Activated naive CD4-positive, alpha-beta T cell treated with Interleukin-2 at 50 U/mL for 16 hours (primary cell): Measurements from ENCODE around the gene CD93.

ENCODE experiments used
- DNase-seq: peaks from one replicate; pipeline ENCODE4 v3.0.0-alpha.2; 2020

Gene CD93

DNA sequence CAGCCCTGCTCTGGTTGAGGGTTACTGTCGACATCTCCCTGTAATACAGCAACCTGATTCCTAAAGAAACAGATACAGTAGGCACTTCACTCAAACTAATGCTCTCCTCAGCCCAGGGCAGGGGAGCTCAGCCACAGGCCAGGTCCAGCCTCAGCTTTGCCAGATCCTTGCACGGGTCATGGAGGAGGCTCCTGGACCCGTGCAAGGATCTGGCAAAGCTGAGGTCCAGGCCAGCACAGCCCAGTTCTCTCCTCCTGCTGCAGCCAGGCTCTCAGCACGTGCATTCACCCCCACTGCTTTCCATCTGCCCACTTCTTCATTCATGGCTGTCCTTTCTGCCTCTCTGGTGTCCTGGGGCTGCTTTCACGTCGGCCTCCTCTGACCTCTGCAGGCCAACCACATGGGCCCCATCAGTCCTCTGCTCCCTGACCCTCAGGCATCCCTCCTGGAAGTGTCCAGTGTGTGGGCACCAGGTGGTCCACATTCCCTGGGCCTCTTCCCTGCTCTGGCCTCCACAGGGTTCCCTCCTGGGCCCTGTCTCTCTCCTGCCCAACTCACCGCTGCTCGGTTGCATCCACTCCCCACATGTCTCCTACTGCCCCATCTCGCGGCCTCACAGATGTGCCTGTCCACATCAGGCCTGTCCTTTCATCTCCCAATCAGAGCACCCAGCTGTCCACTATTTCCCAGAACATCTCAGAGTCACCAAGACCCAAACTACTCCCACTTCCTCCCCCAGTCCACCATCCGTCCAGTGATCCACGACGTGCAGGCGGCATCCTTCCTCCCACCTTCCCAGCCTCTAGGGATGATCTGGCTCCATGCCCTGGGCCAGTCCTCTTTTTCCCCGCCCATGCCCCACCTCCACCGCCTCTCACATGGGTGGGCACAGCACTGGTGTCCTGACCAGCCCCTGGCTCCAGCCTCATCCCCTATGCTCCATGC lies 11.8 kb upstream of the CD93 start:
- no peak for DNase-seq

DNA sequence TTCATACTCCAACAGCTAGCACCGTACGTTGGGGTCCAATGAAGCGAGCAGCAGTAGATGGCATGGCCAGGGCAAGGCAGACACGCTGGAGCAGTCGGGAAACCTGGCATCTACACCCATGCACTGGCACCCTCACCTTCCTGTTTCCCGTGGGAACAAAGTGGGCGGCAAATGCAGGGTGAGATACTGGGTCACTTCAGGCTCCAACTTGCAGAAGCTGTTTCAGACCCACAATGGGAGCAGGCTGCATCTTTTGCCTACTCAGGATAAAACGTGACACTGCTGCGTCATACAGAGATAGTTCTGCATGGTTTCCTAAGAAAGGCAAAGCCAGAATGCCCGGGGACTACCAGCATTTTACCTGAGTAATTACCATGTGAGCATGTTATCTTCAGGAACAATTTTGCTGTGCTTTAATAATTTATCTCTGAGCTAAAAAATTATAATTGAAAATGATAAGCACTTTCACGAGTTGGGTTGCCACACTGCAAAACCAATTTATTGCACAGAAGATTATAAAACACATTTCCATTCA lies 10.9 kb upstream of the CD93 start:
- DNase-seq, result no peak

DNA sequence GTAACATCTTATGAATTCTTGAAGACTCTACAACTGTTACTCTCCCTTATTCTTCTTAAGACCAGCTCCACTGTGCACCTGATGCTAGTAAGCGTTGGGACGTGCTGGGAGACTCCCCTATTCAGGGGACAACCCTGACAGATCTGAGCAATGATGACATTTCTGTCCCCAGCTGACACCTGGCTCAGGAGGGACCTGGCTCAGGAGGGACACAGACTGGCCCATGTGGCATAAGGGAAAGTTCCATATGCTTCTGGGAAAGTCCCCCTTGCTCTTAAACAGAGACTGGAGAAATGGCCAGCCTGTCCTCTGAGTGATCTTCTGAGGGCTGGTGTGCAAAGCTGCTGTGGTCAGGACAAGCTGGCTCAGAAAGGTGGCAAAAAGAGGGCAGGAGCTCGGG lies 10.0 kb upstream of the CD93 start:
- no peak for DNase-seq

DNA sequence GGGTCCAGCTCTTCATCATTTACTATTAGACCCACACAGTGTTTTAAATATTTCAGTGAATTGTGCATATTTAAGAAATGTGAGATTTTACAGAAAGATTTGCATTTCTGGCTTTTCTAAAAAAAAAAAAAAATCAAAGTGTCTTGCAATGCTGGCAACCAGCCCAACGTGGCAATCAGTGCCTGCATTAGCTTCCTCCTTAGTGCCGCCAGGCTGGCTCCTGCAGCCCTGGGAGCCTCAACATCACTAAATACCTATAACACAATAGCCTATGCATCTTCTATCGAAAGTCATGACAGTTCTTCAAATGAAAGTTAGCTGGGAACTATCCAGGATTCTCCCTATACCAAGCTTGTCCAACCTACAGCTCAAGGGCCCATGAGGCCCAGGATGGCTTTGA lies 9.4 kb upstream of the CD93 start:
- no peak for DNase-seq

DNA sequence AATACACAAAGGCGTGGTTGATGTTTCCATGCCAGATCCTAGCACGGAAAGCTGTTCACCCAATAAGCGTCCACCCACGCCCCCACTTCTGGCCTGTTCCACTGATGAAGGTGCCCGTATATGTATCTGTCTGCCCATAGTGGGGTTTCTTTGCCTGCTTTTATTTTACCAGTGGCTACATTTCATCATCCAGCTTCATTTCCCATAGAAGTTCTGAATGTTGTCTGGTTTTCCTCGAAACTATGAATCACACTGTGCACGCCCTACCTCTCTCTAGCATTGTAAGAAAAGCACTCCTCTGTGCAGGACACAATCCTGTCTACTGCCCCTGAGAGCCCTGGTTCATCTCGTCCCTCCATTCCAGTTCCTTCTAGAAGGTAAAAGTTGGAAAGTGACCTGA lies 8.8 kb upstream of the CD93 start:
- no peak for DNase-seq

DNA sequence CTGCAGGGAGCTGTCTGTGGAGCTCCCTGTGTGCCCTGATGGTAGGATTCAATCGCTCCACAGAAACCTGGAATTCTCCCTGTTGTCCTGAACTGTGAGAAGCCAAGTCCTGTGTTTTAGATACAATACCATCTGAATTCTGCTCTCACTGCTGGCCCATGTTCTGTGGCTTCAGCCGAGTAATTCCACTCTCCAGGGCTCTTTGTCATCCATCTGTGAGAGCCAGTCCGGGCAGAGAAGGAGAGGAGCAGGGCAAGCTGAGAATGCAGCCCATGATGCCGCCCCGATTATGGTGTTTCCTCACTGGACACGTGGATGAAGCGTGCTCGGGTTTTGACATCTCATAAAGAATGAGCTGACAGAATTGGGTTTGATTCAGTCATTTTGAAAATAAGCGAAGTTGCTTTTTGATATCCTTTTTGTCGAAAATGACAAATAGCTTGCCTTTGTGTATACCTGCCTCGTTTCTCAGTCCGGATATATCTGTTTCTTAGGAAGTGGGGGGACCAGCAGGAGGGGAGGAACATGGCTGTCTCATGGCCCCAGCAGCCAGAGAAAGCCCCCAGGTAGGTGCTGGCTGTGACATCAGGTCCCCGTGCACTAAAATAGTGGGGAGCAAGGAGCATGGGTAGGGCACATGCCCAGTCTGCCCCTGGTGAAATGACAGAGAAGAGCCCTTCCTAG lies 8.2 kb upstream of the CD93 start:
- DNase-seq, result no peak

DNA sequence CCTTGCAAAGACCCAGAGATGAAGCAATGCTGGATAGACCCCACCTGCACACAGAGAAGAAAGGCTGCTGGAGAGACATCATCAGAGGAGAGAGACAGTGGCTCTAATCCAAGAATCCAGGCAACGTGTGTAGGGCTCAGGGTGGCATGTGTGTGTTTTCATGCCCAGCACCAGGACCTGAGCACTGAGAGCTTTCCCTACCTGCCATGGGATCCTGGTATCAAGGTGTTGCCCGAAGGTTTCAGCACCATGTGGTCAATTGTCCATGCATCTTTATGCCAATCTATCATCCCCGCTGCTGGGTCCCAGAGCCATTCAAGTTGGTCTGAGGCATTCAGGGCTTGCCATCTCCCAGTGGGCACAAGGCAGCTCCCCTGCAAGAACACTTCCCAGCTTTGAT lies 7.5 kb upstream of the CD93 start:
- no peak for DNase-seq

DNA sequence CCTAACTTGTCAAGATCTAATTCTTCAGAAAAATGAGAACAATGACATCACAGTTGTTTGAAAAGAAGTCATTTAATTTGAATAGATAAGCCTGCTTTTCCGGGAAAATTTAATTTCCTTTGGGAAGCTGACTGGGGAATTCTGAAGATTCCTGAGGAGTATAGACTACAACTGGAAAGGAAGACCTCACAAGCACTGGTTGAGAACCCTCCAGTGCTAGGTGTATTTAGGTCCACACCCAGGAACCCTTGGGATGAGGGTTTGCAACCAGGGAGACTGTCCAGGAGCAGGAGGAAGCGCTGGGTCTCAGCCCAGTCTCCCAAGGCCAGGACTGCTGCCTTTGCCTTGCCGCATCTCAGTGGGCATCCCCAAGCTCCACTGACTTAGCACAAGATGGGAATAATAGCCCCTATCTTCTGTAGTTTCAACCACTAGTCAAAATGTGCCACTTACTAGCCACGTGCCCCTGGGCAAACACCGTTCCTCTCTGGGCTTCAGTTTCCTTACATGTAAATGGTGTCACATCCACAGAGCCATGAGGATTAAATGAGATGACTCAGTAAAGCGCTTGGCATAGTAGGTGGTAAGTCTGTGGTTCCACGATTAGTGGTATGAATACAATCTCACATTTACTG lies 6.9 kb upstream of the CD93 start:
- no peak for DNase-seq

DNA sequence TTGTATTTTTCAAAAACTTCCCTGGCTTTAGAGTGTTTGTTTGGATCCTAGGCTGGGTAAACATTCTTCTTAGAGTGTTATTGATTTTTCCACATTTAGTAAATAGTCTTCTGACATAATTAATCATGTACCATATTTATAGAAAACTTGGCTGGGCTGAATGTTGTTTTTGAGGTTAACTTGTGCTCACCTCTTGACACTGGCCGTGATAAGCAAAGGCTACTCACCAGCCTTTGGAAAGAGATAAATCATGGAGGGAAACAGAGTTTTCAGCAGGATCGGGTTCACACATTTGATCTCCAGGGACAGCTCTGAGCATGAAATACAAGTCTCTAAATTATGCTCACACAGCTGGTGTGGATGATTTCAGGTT lies 6.2 kb upstream of the CD93 start:
- no peak for DNase-seq

DNA sequence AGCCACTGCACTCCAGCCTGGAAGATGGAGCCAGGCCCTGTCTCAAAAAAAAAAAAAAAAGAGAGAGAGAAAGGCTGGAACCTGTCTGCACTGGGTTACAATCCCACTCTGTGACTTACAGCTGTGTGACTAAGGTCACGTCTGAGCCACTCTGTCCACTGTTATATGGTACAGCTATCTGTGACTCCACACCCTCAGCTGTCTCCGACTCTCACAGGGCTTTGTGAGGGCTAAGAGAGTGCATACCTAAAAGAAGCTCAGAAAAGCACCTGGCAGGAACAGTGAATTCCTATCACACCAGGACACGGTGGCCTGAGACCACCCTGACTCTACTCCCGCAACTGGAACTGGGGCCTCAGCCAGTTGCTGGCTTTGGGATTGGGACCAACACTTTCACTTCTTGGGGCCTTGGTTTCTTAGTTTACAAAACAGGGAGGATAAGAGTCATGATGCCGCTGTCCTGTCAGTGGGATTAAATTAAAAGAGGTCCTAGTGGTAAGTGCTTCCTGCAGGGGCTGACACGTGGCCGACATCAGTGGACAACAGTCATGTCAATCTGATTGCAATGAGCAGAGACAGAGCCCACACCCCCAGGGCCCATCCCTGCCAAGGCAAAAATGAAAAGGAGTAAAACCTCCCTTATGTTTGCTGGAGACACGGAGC lies 5.7 kb upstream of the CD93 start:
- DNase-seq, result no peak

GRCh38 chr20:23090878-23091277 lies 4.8 kb upstream of the CD93 start:
- DNase-seq, result no peak

- no peak for DNase-seq
Observed at GRCh38 chr20:23090147-23090546, 4.0 kb upstream of the CD93 start.

DNA sequence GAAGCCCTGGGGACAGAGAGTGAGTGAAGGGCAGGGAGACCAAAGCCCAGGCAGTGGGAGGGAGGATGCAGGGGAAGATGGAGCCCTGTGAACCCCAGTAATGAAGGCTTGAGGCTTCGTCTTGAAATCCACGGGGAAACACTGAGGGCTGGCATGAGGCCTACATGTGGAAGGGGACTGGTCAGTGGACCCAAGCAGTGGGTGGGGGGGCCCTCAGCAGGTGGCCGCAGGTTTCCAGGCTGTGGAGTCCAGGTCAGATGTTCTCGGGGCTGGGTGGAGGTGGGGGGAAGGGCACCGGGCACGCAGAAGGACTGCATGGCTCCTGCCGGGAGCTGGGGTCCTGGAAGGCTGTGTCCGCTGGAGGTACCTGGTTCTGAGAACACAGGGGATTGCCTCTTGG lies 2.7 kb upstream of the CD93 start:
- no peak for DNase-seq

DNA sequence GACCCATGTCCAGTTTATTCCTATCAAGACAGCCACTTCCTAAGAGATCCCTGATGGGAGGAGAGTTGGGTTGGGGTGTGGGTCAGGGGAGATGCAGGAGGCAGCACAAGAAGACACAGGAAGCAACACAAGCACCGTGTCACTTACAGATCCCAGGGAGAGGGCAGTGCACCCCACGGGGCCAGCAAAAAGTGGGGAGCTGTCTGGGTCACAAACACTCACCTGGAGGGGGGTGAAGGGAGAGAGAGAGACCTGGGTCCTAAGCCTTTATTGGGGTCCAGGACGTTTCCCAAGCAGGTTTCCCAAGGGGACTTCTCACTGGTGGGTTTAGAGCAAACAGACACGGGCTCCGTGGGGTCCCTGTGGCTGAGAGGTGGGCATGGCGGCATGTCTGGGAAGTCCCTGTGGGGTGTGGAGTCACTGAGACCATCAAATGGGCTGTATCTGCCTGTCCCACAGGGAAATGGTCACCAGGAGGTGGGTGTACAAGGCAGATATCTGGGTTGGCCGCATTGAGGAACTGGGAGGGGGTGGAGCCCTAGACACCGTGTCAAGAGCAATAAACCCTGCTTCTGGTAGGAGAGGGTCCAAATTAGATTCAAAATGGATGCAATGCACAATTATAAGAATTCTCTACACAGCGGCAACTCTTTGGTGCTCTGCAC lies 1.6 kb upstream of the CD93 start:
- DNase-seq, result no peak

DNA sequence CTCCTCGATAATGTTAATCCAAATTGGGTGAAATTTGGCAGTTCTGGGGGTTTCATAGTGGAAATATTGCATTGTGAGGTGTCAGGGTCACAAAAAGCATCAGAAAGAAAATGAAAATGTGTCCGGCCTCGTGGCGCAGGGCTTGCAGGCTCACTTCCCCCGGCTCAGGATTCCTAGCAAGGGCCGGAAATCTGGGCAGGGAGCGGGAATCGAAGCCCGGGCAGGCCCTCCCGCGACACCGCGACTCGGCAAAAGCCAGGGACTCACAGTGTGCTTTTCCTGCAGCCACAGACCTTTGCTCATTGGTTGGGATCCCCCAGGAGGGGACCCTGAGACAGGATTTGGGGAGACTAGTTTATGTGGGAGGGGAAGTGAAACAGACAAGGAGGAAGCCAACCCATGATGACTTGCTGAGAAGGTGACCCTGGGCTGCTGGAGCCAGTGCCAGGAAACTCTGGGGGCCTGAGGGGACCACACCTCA lies 847 bp upstream of the CD93 start:
- DNase-seq, result no peak

DNA sequence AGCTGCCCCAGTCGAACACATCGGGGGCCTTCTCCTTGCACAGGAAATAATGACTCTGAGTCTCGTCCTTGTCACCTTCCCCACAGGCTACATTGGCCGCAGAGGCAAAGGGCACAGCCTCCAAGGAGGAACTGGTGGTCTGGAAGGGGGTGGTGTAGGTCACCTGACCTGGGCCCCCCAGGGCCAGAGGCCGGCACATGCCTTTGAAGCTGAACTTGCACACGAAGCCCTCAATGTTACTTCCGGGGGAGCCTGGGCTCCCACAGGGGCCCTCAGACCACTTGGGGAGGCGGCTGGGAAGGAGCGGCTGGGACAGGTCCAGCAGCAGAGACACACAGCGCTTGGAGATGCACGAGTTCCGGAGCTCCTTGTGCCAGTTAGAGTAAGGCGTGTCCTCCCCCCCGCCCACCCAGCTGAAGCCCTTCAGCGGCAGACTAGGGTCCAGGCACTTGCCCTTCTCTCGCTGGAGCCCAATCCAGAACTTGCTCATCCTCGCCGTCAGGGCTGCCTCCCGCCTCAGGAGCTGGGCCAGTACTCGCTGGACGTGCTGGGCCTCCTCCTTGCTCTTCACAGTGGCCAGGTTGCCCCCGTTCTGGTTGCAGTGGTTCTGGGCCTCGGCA lies 578 bp downstream of the CD93 start:
- DNase-seq, result no peak

DNA sequence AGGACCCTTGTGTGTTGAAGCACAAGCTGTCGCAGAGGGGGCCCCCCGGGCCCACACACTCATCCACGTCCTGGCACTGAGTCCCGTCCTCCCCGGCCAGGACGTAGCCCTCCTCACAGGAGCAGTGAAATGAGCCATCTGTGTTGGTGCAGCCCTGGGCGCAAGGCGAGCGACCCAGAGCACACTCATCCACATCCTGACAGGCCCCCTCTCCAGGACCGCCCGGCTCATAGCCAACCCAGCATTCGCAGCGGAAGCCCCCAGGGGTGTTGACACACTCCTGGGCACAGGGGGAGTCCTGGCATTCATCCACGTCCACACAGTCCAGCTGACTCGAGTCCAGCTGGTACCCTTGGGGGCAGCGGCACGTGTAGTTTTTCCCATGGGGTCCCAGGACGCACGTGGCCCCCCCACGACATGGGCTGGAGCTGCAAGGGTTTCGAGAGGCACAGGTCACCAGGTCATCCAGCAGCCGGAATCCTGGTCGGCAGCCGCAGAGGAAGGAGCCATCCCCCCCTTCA lies 1.2 kb downstream of the CD93 start:
- DNase-seq, result no peak

- no peak for DNase-seq
Observed at GRCh38 chr20:23084282-23084844, 1.8 kb downstream of the CD93 start.

GRCh38 chr20:23083553-23084220 lies 2.4 kb downstream of the CD93 start:
- DNase-seq, result no peak

DNA sequence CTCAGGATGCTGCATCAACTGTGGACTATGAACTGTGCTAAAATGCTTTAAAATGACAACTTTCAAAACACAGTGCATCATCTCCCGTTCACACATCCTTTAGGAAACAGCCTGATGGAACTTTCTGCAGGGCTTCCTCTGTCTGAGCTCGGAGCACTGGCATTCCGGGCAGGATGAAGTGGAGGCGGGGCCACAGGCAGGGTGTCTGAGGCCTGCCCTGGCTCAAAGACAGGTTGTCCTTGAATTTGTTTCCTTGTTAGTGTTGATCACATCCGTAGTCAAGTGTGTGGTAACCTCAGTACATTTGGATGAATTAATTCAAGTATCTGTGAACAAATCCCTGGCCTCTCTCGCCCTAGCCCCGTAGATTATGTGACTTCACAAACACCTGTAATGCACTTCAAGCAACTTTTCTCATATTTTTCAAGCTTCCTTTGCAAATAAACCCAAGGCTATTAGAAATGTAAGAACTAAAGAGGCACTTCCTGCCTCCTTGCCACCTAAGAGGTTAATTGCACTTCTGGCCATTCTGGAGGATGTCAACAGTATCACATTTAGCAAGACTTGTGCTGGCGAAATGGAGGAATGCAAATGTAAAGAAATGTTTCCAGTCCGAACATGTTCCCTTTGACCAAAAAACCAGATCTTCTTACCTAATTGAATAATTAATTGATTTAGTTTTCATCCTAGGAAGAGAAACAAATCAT lies 3.1 kb downstream of the CD93 start:
- no peak for DNase-seq
